ENCODE data around the gene KIF16B. TPM values are rescaled to one million over a fixed set of nuclear protein-coding genes. Genes with fewer than 3 reads are reported as not detected.
A peak's percentile ranks its signal among the peaks of the same experiment; 100 is the strongest.

KIF16B gene
- total and polyA plus RNA-seq, 2 of the 13 experiments (the other 11 are each of a cell fraction or from before 2014, with no cell fraction given): 6.9 to 18.0 TPM

- no peak for TF ChIP-seq LCORL (IDR thresholded peaks at IDR 0.05)
- TF ChIP-seq LCORL (CRISPR knock-in tag; IDR thresholded peaks at IDR 0.05): no peak
- no peak for TF ChIP-seq CCDC6 (CRISPR knock-in tag; IDR thresholded peaks at IDR 0.05)
- TF ChIP-seq FUBP1 (CRISPR knock-in tag; IDR thresholded peaks at IDR 0.05; ENCODE audit: borderline replicate concordance): no peak
- no peak for TF ChIP-seq BRD4 (CRISPR knock-in tag; IDR thresholded peaks at IDR 0.05)
- TF ChIP-seq ZFP37 (CRISPR knock-in tag; IDR thresholded peaks at IDR 0.05; ENCODE audit: borderline replicate concordance): no peak
Measured at GRCh38 chr20:16501301-16501700, 71.9 kb downstream of the KIF16B start (continued).

GRCh38 chr20:16500197-16500596, 73.1 kb downstream of the KIF16B start:
- no TSS peak for BruUV-seq (replicated peaks)
- POLR2A ChIA-PET: no interaction called here
- H3K4me1 ChIP-seq (ENCODE audit: insufficient read depth, low read length): no peaks in the 10 kb centered on the region
- no peak overlapping the region for H2AFZ ChIP-seq (ENCODE audit: low read length)
- TF ChIP-seq PBX2 (CRISPR knock-in tag; IDR thresholded peaks at IDR 0.05) (no peak), MAFF (IDR thresholded peaks at IDR 0.05; ENCODE audit: low read depth, low read length) (peak; percentile 67), ZNF317 (CRISPR knock-in tag; IDR thresholded peaks at IDR 0.05) (no peak), FOXA3 (CRISPR knock-in tag; IDR thresholded peaks at IDR 0.05) (no peak), ZFX (CRISPR knock-in tag; IDR thresholded peaks at IDR 0.05; ENCODE audit: low read depth) (no peak), FOXK2 (IDR thresholded peaks at IDR 0.05) (no peak), HDAC2 (CRISPR knock-in tag; IDR thresholded peaks at IDR 0.05) (no peak), SAP130 (CRISPR knock-in tag; IDR thresholded peaks at IDR 0.05; ENCODE audit: low read depth) (no peak), ZNF761 (CRISPR knock-in tag; conservative IDR thresholded peaks at IDR 0.05) (no peak), ZNF34 (CRISPR knock-in tag; IDR thresholded peaks at IDR 0.05; ENCODE audit: borderline replicate concordance) (no peak), ZSCAN12 (CRISPR knock-in tag; IDR thresholded peaks at IDR 0.05) (no peak), MAFK (conservative IDR thresholded peaks at IDR 0.05 in 1 of 2, IDR thresholded peaks at IDR 0.05 in 1 of 2; ENCODE audit: low read length in 2 of 2) (peak; percentile 71 to 75)
- intact Hi-C loops (cut with micrococcal nuclease; ENCODE audit: unreplicated experiment): no loop called here
- in situ Hi-C loops (cut with HindIII; ENCODE audit: extremely low pct_ligation_motif_present, low pct_unique_long_range_greater_than_20kb): no loop called here
- FAIRE-seq (no peak), DNase-seq (ENCODE audit: low spot score) (no peak), ATAC-seq (no peak)
- H3K9me3 ChIP-seq (ENCODE audit: low read length): no peaks in the 10 kb centered on the region
- no peak overlapping the region for H3K4me3 ChIP-seq (replicated peaks in 1 of 3; ENCODE audit: insufficient read depth in 1 of 3, low read depth in 2 of 3, low read length in 3 of 3)
- no peak overlapping the region for H3K27ac ChIP-seq (ENCODE audit: extremely low read length, insufficient read depth, low read length)
- no peaks in the 10 kb centered on the region for H3K79me2 ChIP-seq (ENCODE audit: insufficient read depth, low read length)
- no peak overlapping the region for H3K9ac ChIP-seq (ENCODE audit: insufficient read depth, low read depth, low read length)
- CTCF ChIA-PET (ENCODE audit: low intra/inter-chr PET ratio, low total read pairs): no interaction called here
- WGBS (ENCODE audit: low lambda C conversion rate): 94% methylated on average over 3 of the region's 3 CpGs
- H4K20me1 ChIP-seq (ENCODE audit: insufficient read depth, low read length): no peaks in the 10 kb centered on the region
- H3K36me3 ChIP-seq (replicated peaks in 1 of 2; ENCODE audit: control insufficient read depth in 1 of 2, insufficient read depth in 2 of 2, low read length in 2 of 2): peaks cover 6 to 7% of the 10 kb centered on the region in 2 experiments; a peak in 3 of 5 replicates
- H3K4me2 ChIP-seq (ENCODE audit: low read depth, low read length): no peak overlapping the region
- no peaks in the 10 kb centered on the region for H3K27me3 ChIP-seq (ENCODE audit: control insufficient read depth in 1 of 2, insufficient read depth in 2 of 2, low read length in 2 of 2)
